Measurements from ENCODE around the gene BGN.

The BGN gene

GRCh38 chrX:153513265-153513664, 18.5 kb downstream of the BGN start:
- Histone ChIP-seq H3K36me3 (ENCODE audit: insufficient read depth, low read length) (no peaks in the 10 kb centered on the region), H3K9ac (ENCODE audit: low read depth, low read length) (no peak overlapping the region), H3K4me1 (ENCODE audit: insufficient read depth, low read length) (no peaks in the 10 kb centered on the region), H3K9me3 (ENCODE audit: control insufficient read depth, insufficient read depth, low read length) (no peaks in the 10 kb centered on the region)

- Histone ChIP-seq H3K9me3 (ENCODE audit: control insufficient read depth, insufficient read depth, low read length) (no peaks in the 10 kb centered on the region), H3K36me3 (ENCODE audit: insufficient read depth, low read length) (no peaks in the 10 kb centered on the region), H3K9ac (ENCODE audit: low read depth, low read length) (no peak overlapping the region; the same call in 1 of the 2 replicates), H3K4me1 (ENCODE audit: insufficient read depth, low read length) (no peaks in the 10 kb centered on the region)
Measured at GRCh38 chrX:153514259-153514658, 19.5 kb downstream of the BGN start.

GRCh38 chrX:153515435-153515834, 20.7 kb downstream of the BGN start:
- no peak overlapping the region for H3K9ac ChIP-seq (ENCODE audit: low read depth, low read length)
- no peaks in the 10 kb centered on the region for H3K36me3 ChIP-seq (ENCODE audit: insufficient read depth, low read length)
- no peaks in the 10 kb centered on the region for H3K9me3 ChIP-seq (ENCODE audit: control insufficient read depth, insufficient read depth, low read length)
- H3K4me1 ChIP-seq (ENCODE audit: insufficient read depth, low read length), result no peaks in the 10 kb centered on the region

DNA sequence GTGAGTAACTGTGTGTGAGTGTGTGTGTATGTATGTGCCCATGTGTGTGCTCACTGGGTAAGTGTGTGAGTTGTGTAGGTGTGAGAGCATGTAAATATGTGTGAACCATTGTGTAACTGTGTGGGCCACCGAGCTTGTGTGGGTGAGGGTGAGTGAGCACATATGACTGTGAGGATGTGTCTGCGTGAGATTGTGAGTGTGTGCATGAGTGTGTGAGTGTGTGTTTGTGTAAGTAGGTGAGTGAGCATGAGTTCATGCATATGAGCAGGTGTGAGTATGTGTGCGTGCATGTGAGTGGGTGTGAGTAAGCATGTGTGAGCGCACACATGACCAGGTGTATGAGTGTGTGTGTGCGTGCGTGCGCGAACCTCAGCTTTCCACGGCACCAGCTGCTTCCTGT, 21.3 kb downstream of the BGN start:
- Histone ChIP-seq H3K36me3 (ENCODE audit: insufficient read depth, low read length) (no peaks in the 10 kb centered on the region), H3K9ac (ENCODE audit: low read depth, low read length) (no peak overlapping the region), H3K4me1 (ENCODE audit: insufficient read depth, low read length) (no peaks in the 10 kb centered on the region), H3K9me3 (ENCODE audit: control insufficient read depth, insufficient read depth, low read length) (no peaks in the 10 kb centered on the region)

- Histone ChIP-seq H3K36me3 (ENCODE audit: insufficient read depth, low read length) (no peaks in the 10 kb centered on the region), H3K9ac (ENCODE audit: low read depth, low read length) (peak within 1 kb of the TSS; percentile 43; the same call in 1 of the 2 replicates), H3K9me3 (ENCODE audit: control insufficient read depth, insufficient read depth, low read length) (no peaks in the 10 kb centered on the region), H3K4me1 (ENCODE audit: insufficient read depth, low read length) (peaks cover 1% of the 10 kb centered on the region; the same call in 1 of the 2 replicates)
Measured at GRCh38 chrX:153517423-153517822, 22.6 kb downstream of the BGN start, which contains the start of gene ATP2B3. ATP2B3 (plus strand) TSS chrX:153517642; CDS start chrX:153536248, 18,606 bp downstream.

DNA sequence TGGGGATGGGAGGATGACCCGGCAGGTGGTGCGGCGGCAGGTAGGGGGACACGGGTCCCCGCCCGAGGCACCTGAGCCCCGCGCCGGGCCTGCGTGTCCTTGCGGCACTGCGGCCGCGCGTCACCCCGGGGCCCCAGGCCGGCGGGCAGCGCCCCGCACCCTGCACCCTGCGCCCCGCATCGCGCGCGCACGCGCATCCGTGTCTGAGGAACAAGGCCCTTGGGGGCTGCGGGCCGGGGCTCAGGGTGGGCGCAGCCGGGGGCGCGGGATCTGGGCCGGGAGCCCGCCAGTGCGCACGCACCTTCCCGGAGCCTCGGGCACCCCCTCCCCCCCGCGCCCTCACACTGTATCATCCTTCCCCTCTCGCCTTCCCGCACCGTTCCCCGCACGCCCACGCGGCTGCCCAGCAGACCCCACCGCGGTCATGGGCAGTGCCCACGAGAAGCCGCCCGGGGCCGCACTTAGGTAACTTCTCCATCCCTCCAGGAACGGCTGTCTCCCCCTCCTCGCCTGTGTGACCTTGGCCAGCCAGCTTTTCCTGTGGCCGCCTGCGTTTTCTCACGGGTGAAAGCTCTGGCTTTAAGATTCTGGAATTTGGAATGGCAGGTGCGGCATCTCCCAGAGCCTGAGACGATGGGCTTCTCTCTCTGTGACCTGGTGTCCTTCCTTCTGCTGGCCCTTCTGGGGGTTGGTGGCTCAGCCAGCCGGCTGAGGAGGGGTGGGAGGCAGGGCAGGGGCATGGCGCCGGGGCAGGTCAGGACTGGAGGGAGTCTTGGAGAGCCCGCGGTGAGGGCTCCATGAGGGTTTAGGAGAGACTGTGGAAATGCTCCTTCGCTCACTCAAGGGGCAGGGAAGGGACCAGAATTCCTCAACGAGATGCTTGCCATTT, 23.4 kb downstream of the BGN start:
- Histone ChIP-seq H3K4me1 (ENCODE audit: insufficient read depth, low read length) (peaks cover 4% of the 10 kb centered on the region; the same call in 1 of the 2 replicates), H3K9ac (ENCODE audit: low read depth, low read length) (peak overlapping the region; percentile 43; the same call in 1 of the 2 replicates), H3K36me3 (ENCODE audit: insufficient read depth, low read length) (no peaks in the 10 kb centered on the region), H3K9me3 (ENCODE audit: control insufficient read depth, insufficient read depth, low read length) (no peaks in the 10 kb centered on the region)

DNA sequence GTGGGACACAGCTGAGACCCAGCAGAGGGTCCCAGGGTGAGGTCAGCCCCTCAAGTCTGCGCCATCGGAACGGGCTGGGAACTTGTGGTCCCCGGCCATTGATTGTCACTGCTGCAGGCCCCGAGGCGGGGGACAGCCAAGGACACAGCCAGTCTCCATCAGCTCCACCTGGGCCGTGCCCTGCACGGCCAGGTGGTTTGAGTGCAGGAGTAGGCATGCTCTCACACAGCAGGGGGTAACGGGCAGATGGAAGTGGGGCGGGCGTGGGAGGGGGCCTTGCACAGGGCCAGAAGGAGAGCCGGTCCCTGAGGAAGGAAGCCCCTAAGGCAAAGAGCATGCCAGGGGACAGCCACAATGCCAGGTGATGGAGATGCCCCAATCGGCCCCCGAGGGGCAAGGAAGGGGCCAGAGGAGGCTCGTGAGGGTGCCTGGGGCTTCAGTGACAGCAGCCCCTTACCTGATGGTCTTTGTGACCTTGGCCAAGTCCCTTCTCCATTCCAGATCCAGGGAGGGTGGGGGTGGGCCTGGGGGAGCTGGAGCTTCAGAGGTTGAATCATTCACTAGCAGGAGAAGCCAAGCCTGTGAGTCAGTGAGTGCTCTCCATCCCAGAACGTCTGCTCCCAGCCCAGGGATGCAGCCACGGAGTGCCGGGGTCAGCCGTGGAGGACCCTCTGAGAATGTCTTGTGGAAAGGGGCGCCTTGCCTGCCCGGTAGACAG, 24.9 kb downstream of the BGN start:
- Histone ChIP-seq H3K9me3 (ENCODE audit: control insufficient read depth, insufficient read depth, low read length) (no peaks in the 10 kb centered on the region), H3K9ac (ENCODE audit: low read depth, low read length) (no peak overlapping the region), H3K36me3 (ENCODE audit: insufficient read depth, low read length) (no peaks in the 10 kb centered on the region), H3K4me1 (ENCODE audit: insufficient read depth, low read length) (peaks cover 4% of the 10 kb centered on the region; the same call in 1 of the 2 replicates)

GRCh38 chrX:153520287-153520917, 25.6 kb downstream of the BGN start:
- Histone ChIP-seq H3K9me3 (ENCODE audit: control insufficient read depth, insufficient read depth, low read length) (no peaks in the 10 kb centered on the region), H3K4me1 (ENCODE audit: insufficient read depth, low read length) (peaks cover 4% of the 10 kb centered on the region; the same call in 1 of the 2 replicates), H3K9ac (ENCODE audit: low read depth, low read length) (no peak overlapping the region), H3K36me3 (ENCODE audit: insufficient read depth, low read length) (no peaks in the 10 kb centered on the region)

GRCh38 chrX:153521034-153521433, 26.3 kb downstream of the BGN start:
- Histone ChIP-seq H3K9ac (ENCODE audit: low read depth, low read length) (no peak overlapping the region), H3K9me3 (ENCODE audit: control insufficient read depth, insufficient read depth, low read length) (no peaks in the 10 kb centered on the region), H3K4me1 (ENCODE audit: insufficient read depth, low read length) (peaks cover 4% of the 10 kb centered on the region; the same call in 1 of the 2 replicates), H3K36me3 (ENCODE audit: insufficient read depth, low read length) (no peaks in the 10 kb centered on the region)

DNA sequence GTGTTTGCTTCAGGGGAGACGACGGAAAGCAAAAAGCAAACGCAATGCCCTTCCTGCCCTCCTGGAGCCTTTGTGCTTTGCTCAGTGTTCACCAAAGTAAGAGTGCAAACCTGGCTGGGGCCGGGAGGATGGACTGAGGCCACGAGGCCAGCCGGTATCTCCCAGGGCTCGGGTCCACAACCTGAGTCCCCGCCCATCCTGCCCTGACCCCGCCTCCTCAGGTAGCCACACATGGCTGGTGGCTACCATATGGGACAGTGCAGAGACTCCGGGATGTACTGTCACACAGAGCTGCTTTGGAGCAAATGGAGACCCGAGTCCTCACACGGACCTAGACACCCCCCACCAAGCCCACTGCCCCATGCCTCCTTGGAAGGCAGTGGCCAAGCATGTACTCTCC, 27.5 kb downstream of the BGN start:
- Histone ChIP-seq H3K9me3 (ENCODE audit: control insufficient read depth, insufficient read depth, low read length) (no peaks in the 10 kb centered on the region), H3K4me1 (ENCODE audit: insufficient read depth, low read length) (peaks cover 4% of the 10 kb centered on the region; the same call in 1 of the 2 replicates), H3K36me3 (ENCODE audit: insufficient read depth, low read length) (no peaks in the 10 kb centered on the region), H3K9ac (ENCODE audit: low read depth, low read length) (no peak overlapping the region)

DNA sequence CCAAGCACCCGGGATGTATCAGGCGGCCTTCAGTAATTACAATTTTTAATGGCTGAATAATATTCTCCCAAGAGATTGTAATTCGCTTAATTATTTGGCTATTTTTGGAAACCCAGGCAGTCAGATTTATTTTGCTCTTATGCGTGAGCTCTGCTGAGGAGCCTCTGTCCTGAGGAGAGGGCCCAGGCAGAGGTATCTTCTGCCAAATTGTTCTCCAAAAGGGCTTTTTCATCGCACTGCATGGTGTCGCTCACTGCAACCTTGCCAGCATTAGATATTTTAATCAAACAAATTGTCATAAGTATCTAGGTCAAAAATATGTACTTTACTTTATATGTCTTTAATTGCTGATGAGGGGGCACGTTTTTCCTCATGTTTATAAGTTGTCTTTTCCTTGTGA, 28.5 kb downstream of the BGN start:
- Histone ChIP-seq H3K9ac (ENCODE audit: low read depth, low read length) (no peak overlapping the region), H3K4me1 (ENCODE audit: insufficient read depth, low read length) (peaks cover 4% of the 10 kb centered on the region; the same call in 1 of the 2 replicates), H3K9me3 (ENCODE audit: control insufficient read depth, insufficient read depth, low read length) (no peaks in the 10 kb centered on the region)

GRCh38 chrX:153524234-153524633, 29.5 kb downstream of the BGN start:
- Histone ChIP-seq H3K9me3 (ENCODE audit: control insufficient read depth, insufficient read depth, low read length) (no peaks in the 10 kb centered on the region), H3K4me1 (ENCODE audit: insufficient read depth, low read length) (peaks cover 4% of the 10 kb centered on the region; the same call in 1 of the 2 replicates), H3K9ac (ENCODE audit: low read depth, low read length) (no peak overlapping the region)

More for the DNA sequence above, 28.5 kb downstream of the BGN start:
- H3K36me3 ChIP-seq (ENCODE audit: insufficient read depth, low read length), result no peaks in the 10 kb centered on the region

GRCh38 chrX:153525451-153525850, 30.7 kb downstream of the BGN start:
- Histone ChIP-seq H3K36me3 (ENCODE audit: insufficient read depth, low read length) (no peaks in the 10 kb centered on the region), H3K9me3 (ENCODE audit: control insufficient read depth, insufficient read depth, low read length) (no peaks in the 10 kb centered on the region), H3K9ac (ENCODE audit: low read depth, low read length) (no peak overlapping the region), H3K4me1 (ENCODE audit: insufficient read depth, low read length) (peaks cover 4% of the 10 kb centered on the region; the same call in 1 of the 2 replicates)

More at GRCh38 chrX:153524234-153524633, 29.5 kb downstream of the BGN start:
- H3K36me3 ChIP-seq (ENCODE audit: insufficient read depth, low read length), result no peaks in the 10 kb centered on the region

DNA sequence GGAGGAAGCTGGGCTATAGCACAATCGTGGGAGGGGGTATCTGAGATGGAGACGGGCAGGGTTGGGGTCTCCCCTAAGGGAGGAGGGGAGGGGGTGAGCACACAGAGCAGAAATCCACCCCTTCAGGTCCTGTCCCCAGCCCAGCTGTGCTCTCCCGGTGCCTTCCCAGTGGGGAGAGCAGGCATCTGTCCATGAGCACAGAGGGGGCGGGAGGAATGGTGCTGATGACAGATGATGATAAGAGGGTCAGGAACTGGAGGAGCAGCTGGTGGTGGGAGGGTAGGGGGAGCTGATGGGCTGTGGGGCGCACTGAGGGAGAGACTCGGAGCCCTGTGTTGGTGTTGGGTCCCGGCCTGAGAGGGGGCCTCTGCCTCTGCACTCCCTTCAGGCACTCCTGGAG, 31.3 kb downstream of the BGN start:
- peaks cover 8% of the 10 kb centered on the region; the same call in 1 of the 2 replicates for H3K4me1 ChIP-seq (ENCODE audit: insufficient read depth, low read length)
- no peaks in the 10 kb centered on the region for H3K9me3 ChIP-seq (ENCODE audit: control insufficient read depth, insufficient read depth, low read length)
- H3K36me3 ChIP-seq (ENCODE audit: insufficient read depth, low read length), result no peaks in the 10 kb centered on the region
- no peak overlapping the region for H3K9ac ChIP-seq (ENCODE audit: low read depth, low read length)

All from ES-I3 (cell line).